GM10847 (cell line): ENCODE data around the gene RXRA.

Experiments used
- POLR2A ChIP-seq: IDR thresholded peaks from 2 replicates; pipeline ENCODE4 v1.6.1; 2011; ENCODE audit not compliant: insufficient read length; ENCODE audit errors: extremely low read depth

The RXRA gene

GRCh38 chr9:134317400-134317789 lies 8.9 kb upstream of the RXRA start:
- no peak for TF ChIP-seq POLR2A

- TF ChIP-seq POLR2A: no peak
Measured at GRCh38 chr9:134317790-134318414, 8.4 kb upstream of the RXRA start.

GRCh38 chr9:134318481-134318891 lies 7.8 kb upstream of the RXRA start:
- no peak for TF ChIP-seq POLR2A

- no peak for TF ChIP-seq POLR2A
Measured at GRCh38 chr9:134318941-134319305, 7.3 kb upstream of the RXRA start.

GRCh38 chr9:134319306-134320125 lies 6.7 kb upstream of the RXRA start:
- no peak for TF ChIP-seq POLR2A

- TF ChIP-seq POLR2A: no peak
Measured at GRCh38 chr9:134320126-134320867, 6.0 kb upstream of the RXRA start.

- TF ChIP-seq POLR2A: no peak
Measured at GRCh38 chr9:134320868-134321471, 5.3 kb upstream of the RXRA start.

GRCh38 chr9:134321531-134321930 lies 4.7 kb upstream of the RXRA start:
- TF ChIP-seq POLR2A: no peak

- no peak for TF ChIP-seq POLR2A
Measured at GRCh38 chr9:134321946-134322741, 4.1 kb upstream of the RXRA start.

GRCh38 chr9:134322781-134323241 lies 3.4 kb upstream of the RXRA start:
- TF ChIP-seq POLR2A: no peak

GRCh38 chr9:134323741-134324358 lies 2.4 kb upstream of the RXRA start:
- TF ChIP-seq POLR2A: no peak

- TF ChIP-seq POLR2A: no peak
Measured at GRCh38 chr9:134324359-134325095, 1.7 kb upstream of the RXRA start.

GRCh38 chr9:134325096-134325812 lies 1.0 kb upstream of the RXRA start:
- TF ChIP-seq POLR2A: no peak
